Fibroblast of the aortic adventitia (primary cell): ENCODE measurements around the gene DUSP1. TPM values are rescaled to one million over a fixed set of nuclear protein-coding genes. Genes with fewer than 3 reads are reported as not detected.

Experiments
- DNase-seq: peaks from one replicate; pipeline ENCODE4 v3.0.0-alpha.2; 2010; ENCODE audit warnings: low read depth
- H3K4me3 ChIP-seq: 2 replicates; pipeline ENCODE4 v1.5.1; 2011; ENCODE audit warnings: low read depth, mild to moderate bottlenecking, control low read depth, low read length, moderate library complexity
- total RNA-seq: library from RNA; depleted of rRNA; stranded (reverse); fragments of >200 nt; gene quantifications from 2 replicates; pipeline ENCODE4 v1.2.3, GENCODE V29; 2012; ENCODE audit warnings: low replicate concordance
- TF ChIP-seq, protein P1 (sequence below): IDR thresholded peaks from 2 replicates; pipeline ENCODE4 v1.5.1; 2011; ENCODE audit warnings: mild to moderate bottlenecking, low read length, control low read depth, inconsistent platforms; ENCODE audit not compliant: insufficient read depth

The DUSP1 gene, protein sequence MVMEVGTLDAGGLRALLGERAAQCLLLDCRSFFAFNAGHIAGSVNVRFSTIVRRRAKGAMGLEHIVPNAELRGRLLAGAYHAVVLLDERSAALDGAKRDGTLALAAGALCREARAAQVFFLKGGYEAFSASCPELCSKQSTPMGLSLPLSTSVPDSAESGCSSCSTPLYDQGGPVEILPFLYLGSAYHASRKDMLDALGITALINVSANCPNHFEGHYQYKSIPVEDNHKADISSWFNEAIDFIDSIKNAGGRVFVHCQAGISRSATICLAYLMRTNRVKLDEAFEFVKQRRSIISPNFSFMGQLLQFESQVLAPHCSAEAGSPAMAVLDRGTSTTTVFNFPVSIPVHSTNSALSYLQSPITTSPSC
- total RNA-seq = 22.2 and 44.1 TPM in 2 replicates

DNA sequence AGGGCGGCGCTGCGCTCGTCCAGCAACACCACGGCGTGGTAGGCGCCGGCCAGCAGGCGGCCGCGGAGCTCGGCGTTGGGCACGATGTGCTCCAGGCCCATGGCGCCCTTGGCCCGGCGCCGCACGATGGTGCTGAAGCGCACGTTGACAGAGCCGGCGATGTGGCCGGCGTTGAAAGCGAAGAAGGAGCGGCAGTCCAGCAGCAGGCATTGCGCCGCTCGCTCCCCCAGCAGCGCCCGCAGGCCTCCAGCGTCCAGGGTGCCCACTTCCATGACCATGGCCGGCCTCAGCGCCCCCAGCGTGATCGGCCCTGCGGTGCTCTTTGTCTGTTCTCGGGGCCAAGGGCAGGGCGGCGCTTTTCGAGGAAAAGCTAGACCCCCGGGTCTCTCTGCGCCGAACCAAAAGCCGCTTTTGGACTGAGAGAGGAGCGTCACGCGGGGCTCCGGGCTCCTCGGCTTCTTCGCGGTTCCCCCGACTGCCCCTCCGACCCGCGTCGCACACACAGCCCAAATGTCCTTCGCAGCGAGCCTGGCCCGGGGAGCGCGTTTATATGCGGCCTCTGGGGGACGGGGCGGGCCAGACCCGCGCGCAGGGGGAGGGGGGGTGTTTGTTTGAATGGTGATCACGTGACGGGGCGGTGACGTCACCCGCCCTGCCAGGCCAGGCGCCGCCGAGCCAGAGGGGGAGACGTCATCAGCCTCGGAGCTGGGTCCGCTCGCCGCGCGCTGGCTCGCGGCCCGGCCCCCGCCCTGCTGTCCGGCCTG lies at the start of gene DUSP1:
DUSP1 (minus strand) TSS at position 521 of the 764 bp plus-strand sequence; CDS start at position 278, 243 bp downstream.
- peak; percentile 96 for DNase-seq
- peak within 1 kb of the TSS; percentile 96 for H3K4me3 ChIP-seq
- TF ChIP-seq, protein P1, sequence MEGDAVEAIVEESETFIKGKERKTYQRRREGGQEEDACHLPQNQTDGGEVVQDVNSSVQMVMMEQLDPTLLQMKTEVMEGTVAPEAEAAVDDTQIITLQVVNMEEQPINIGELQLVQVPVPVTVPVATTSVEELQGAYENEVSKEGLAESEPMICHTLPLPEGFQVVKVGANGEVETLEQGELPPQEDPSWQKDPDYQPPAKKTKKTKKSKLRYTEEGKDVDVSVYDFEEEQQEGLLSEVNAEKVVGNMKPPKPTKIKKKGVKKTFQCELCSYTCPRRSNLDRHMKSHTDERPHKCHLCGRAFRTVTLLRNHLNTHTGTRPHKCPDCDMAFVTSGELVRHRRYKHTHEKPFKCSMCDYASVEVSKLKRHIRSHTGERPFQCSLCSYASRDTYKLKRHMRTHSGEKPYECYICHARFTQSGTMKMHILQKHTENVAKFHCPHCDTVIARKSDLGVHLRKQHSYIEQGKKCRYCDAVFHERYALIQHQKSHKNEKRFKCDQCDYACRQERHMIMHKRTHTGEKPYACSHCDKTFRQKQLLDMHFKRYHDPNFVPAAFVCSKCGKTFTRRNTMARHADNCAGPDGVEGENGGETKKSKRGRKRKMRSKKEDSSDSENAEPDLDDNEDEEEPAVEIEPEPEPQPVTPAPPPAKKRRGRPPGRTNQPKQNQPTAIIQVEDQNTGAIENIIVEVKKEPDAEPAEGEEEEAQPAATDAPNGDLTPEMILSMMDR = peak; percentile 39

DNA sequence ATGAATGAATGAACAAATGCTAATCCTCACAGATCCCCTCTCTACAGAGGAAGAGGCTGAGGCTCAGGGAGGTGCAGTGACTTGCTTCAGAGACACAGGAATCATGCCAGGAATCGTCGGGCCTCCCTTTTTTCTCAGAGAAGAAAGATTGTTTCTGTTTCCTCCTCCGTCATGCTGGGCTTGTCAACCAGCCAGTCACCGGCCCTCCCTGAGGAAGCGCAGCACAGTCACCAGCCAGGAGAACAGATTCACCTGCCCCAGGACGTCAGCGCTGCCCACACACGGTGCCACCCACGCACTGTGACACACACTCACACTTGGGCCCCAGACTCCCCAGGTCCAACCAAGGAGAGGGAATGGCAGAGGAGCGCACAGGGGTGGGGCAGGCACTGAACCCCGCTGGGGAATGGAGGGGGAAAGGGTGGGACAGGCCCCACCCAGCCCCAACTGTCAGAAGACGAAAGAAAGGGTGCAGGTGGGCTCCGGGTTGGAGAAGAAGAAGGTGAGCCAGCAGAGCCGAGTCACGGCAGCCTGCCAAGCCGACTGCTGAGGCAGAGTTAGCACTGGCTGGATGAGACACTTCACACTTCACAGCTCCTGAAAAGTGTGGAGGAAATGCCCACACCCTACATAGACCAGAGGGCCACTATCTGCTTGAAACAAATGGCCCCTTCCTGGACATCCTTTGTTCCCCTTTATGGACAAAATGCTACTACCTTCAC lies 49.2 kb upstream of the DUSP1 start:
- H3K4me3 ChIP-seq = no peak overlapping the region
- DNase-seq = peak; percentile 52
- TF ChIP-seq, protein P1 = no peak

DNA sequence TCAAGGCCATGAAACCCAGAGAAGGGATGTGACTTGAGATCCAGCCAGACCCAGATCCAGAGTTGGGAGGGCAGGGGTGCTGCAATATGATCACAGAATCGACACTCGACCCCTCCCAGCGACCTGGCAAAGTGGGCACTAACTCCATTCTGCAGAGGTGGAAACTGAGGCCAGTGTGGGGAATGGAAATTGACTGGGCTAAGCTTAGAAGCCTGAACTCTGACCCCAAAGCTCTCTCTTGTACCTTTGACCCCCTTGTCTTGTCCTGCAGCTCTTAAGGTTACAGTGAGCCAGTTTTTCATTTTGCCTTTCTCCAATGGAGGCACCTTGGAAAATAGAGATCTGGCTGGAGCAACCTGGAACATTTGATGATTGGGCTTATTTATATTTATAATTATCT lies 48.6 kb upstream of the DUSP1 start:
- TF ChIP-seq, protein P1 = no peak
- no peak for DNase-seq
- no peak overlapping the region for H3K4me3 ChIP-seq

DNA sequence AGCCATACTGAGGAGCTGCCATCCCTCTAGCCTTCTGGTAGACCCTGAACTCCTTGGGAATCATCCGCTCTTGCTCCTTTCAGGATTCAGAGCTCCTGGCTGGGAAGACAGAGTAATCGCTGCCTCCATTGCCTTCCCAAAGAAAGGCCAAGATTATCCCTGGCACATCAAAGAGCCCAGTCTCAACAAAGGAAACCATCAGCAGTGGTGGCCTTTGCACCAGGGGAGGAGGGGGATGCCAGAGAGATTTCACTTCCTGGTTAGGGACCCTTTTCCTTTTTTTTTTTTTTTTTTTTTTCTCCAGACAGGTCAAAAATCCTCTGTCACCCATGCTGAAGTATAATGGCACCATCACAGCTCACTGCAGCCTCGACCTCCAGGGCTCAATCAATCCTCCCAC lies 47.1 kb upstream of the DUSP1 start:
- TF ChIP-seq, protein P1 = no peak
- no peak for DNase-seq
- no peak overlapping the region for H3K4me3 ChIP-seq

DNA sequence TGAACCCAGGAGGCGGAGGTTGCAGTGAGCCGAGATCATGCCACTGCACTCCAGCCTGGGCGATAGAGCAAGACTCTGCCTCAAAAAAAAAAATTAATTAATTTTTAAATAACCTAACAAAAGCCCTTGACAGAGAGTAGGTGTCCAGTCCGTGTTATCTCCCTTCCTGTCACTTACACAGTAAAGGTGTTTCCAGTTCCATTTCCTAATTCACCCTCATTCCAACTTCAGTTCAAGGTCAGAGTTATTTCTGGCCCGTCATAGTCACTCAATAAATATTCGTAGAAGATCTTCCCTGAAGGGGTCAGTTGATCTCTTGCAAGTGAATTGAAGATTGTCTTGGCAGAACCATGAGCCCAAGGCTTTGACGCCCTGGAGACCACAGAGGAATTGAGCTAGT lies 46.7 kb upstream of the DUSP1 start:
- TF ChIP-seq, protein P1 = no peak
- DNase-seq = no peak

DNA sequence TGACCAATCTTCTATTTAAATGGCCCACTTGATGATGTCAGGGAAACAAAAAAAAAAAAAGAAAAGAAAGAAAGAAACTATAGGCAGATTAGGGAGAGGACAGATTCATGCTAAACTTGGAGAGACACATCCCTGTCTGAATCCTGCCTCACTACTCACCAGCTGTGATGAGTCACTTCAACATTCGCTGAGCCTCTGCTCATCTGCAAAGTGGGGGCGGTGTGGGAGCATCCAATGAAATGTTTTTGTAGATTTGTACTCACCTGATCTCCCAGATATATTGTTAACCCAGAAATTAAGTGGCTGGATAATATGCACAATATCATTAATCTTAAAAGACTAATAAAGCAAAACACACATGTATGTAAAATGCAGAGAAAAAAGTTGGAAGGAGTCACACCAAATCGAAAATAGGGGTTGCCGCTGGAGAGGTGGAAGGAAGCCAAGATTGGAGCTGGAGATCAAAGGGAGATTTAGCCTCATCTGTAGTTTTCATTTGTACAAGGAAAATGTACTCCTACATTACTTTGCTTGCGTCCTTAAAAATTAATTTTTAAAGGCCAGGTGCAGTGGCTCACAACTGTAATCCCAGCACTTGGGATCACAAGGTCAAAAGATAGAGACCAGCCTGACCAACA lies 46.0 kb upstream of the DUSP1 start:
- H3K4me3 ChIP-seq = no peak overlapping the region
- TF ChIP-seq, protein P1 = no peak
- DNase-seq = no peak

More for the DNA sequence above, 46.7 kb upstream of the DUSP1 start:
- H3K4me3 ChIP-seq = no peak overlapping the region
